ENCODE measurements around the gene RD3L. TPM values are rescaled to one million over a fixed set of nuclear protein-coding genes. Genes with fewer than 3 reads are reported as not detected.

RD3L gene
- polyA plus RNA-seq, 1 donor (not counting 4 experiments of a cell fraction or from before 2014, with no cell fraction given), result not detected

GRCh38 chr14:103973354-103973753 lies 31.0 kb upstream of the RD3L start:
- H3K36me3 ChIP-seq (ENCODE audit: control insufficient read depth in 2 of 2, extremely low read depth in 1 of 2, insufficient read depth in 2 of 2, low read length in 2 of 2), result no peaks in the 10 kb centered on the region
- DNase-seq (ENCODE audit: low read depth, low spot score) (no peak), FAIRE-seq (no peak)
- TF ChIP-seq EZH2 (IDR thresholded peaks at IDR 0.05; ENCODE audit: low read length), result no peak
- TF ChIP-seq CTCF (optimal IDR thresholded peaks at IDR 0.05 in 1 of 3, IDR thresholded peaks at IDR 0.05 in 1 of 3, conservative IDR thresholded peaks at IDR 0.05 in 1 of 3; ENCODE audit: extremely low read depth in 1 of 3, insufficient read depth in 2 of 3, low read length in 3 of 3), result no peak
- H3K79me2 ChIP-seq (ENCODE audit: control insufficient read depth, insufficient read depth, low read length), result no peaks in the 10 kb centered on the region
- H3K4me2 ChIP-seq (ENCODE audit: control insufficient read depth, extremely low read depth, insufficient read depth, low read depth, low read length), result no peak overlapping the region
- no peak overlapping the region for H2AFZ ChIP-seq (ENCODE audit: control insufficient read depth, low read length)
- H3K9ac ChIP-seq (ENCODE audit: control insufficient read depth, extremely low read depth, insufficient read depth, low read length), result no peak overlapping the region
- H3K9me1 ChIP-seq (ENCODE audit: control insufficient read depth, extremely low read depth, insufficient read depth, low read length), result no peaks in the 10 kb centered on the region
- no peaks in the 10 kb centered on the region for H3K4me1 ChIP-seq (ENCODE audit: control insufficient read depth, extremely low read depth, insufficient read depth, low read length)
- H3K4me3 ChIP-seq (ENCODE audit: control insufficient read depth in 2 of 3, extremely low read depth in 1 of 3, insufficient read depth in 2 of 3, low read depth in 1 of 3, low read length in 3 of 3), result no peak overlapping the region
- H3K27me3 ChIP-seq (ENCODE audit: control insufficient read depth, extremely low read depth, insufficient read depth, low read length), result no peaks in the 10 kb centered on the region
- no peak overlapping the region for H3K27ac ChIP-seq (ENCODE audit: control insufficient read depth, insufficient read depth, low read length)
- no peaks in the 10 kb centered on the region for H4K20me1 ChIP-seq (ENCODE audit: control insufficient read depth, extremely low read depth, insufficient read depth, low read length)
- dilution Hi-C loops (cut with MboI; ENCODE audit: extremely low pct_ligation_motif_present, low sequenced_read_pairs), result no loop called here
- no peaks in the 10 kb centered on the region for H3K9me3 ChIP-seq (ENCODE audit: control insufficient read depth, low read depth, low read length)

- H3K4me3 ChIP-seq (ENCODE audit: control insufficient read depth in 2 of 3, extremely low read depth in 1 of 3, insufficient read depth in 2 of 3, low read depth in 1 of 3, low read length in 3 of 3), result no peak overlapping the region
- H3K36me3 ChIP-seq (ENCODE audit: control insufficient read depth in 2 of 2, extremely low read depth in 1 of 2, insufficient read depth in 2 of 2, low read length in 2 of 2), result no peaks in the 10 kb centered on the region
- H2AFZ ChIP-seq (ENCODE audit: control insufficient read depth, low read length), result no peak overlapping the region
- H3K9me3 ChIP-seq (ENCODE audit: control insufficient read depth, low read depth, low read length), result no peaks in the 10 kb centered on the region
- H3K27ac ChIP-seq (ENCODE audit: control insufficient read depth, insufficient read depth, low read length), result no peak overlapping the region
- no peak overlapping the region for H3K4me2 ChIP-seq (ENCODE audit: control insufficient read depth, extremely low read depth, insufficient read depth, low read depth, low read length)
- H4K20me1 ChIP-seq (ENCODE audit: control insufficient read depth, extremely low read depth, insufficient read depth, low read length), result no peaks in the 10 kb centered on the region
- dilution Hi-C loops (cut with MboI; ENCODE audit: extremely low pct_ligation_motif_present, low sequenced_read_pairs), result no loop called here
- H3K27me3 ChIP-seq (ENCODE audit: control insufficient read depth, extremely low read depth, insufficient read depth, low read length), result no peaks in the 10 kb centered on the region
- H3K9ac ChIP-seq (ENCODE audit: control insufficient read depth, extremely low read depth, insufficient read depth, low read length), result no peak overlapping the region
- no peaks in the 10 kb centered on the region for H3K4me1 ChIP-seq (ENCODE audit: control insufficient read depth, extremely low read depth, insufficient read depth, low read length)
- TF ChIP-seq CTCF (optimal IDR thresholded peaks at IDR 0.05 in 1 of 3, IDR thresholded peaks at IDR 0.05 in 1 of 3, conservative IDR thresholded peaks at IDR 0.05 in 1 of 3; ENCODE audit: extremely low read depth in 1 of 3, insufficient read depth in 2 of 3, low read length in 3 of 3) (no peak), EZH2 (IDR thresholded peaks at IDR 0.05; ENCODE audit: low read length) (no peak)
- DNase-seq (ENCODE audit: low read depth, low spot score) (no peak), FAIRE-seq (no peak)
- H3K79me2 ChIP-seq (ENCODE audit: control insufficient read depth, insufficient read depth, low read length), result no peaks in the 10 kb centered on the region
- no peaks in the 10 kb centered on the region for H3K9me1 ChIP-seq (ENCODE audit: control insufficient read depth, extremely low read depth, insufficient read depth, low read length)
These were observed 27.6 kb upstream of the RD3L start for GRCh38 chr14:103969961-103970360.

Measured in keratinocyte (primary cell).